ENCODE results near the gene NCOA3.

DNA sequence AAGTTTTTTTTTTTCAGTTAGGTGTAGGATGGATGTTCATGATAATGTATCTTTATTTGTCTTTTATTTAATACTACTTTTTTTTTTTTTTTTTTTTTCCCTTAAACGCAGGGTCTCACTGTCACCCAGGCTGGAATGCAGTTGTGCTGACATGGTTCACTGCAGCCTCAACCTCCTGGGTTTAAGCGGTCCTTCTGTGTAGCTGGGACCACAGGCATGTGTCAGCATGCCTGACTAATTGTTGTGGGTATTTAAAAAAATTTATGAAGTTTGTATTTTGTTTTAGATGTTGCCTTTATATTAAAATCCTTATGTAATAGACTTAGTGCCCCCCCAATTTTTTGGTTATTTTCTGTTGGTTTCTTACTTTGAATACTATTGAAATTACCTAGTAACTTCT, 42.6 kb downstream of the NCOA3 start:
- no peak for TF ChIP-seq ZNF565 (CRISPR knock-in tag; conservative IDR thresholded peaks at IDR 0.05; ENCODE audit: low read depth)
- TF ChIP-seq ZFP30 (CRISPR knock-in tag; IDR thresholded peaks at IDR 0.05) = no peak
- no peak for TF ChIP-seq BACH2 (CRISPR knock-in tag; IDR thresholded peaks at IDR 0.05; ENCODE audit: borderline replicate concordance)
- TF ChIP-seq, protein P1, sequence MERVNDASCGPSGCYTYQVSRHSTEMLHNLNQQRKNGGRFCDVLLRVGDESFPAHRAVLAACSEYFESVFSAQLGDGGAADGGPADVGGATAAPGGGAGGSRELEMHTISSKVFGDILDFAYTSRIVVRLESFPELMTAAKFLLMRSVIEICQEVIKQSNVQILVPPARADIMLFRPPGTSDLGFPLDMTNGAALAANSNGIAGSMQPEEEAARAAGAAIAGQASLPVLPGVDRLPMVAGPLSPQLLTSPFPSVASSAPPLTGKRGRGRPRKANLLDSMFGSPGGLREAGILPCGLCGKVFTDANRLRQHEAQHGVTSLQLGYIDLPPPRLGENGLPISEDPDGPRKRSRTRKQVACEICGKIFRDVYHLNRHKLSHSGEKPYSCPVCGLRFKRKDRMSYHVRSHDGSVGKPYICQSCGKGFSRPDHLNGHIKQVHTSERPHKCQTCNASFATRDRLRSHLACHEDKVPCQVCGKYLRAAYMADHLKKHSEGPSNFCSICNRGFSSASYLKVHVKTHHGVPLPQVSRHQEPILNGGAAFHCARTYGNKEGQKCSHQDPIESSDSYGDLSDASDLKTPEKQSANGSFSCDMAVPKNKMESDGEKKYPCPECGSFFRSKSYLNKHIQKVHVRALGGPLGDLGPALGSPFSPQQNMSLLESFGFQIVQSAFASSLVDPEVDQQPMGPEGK (CRISPR knock-in tag; IDR thresholded peaks at IDR 0.05; ENCODE audit: borderline replicate concordance) = no peak
